ENCODE measurements around the gene UGDH.
"Not testable (repeated sequence)": the region's sequence is repeated elsewhere in the genome, so short reads cannot be mapped to it uniquely, and the experiment has no call there.

Gene UGDH

GRCh38 chr4:39542611-39543012 is 15.4 kb upstream of the UGDH start:
- Mint-ChIP-seq H3K4me3 (no peak overlapping the region), H3K36me3 (ENCODE audit: low read depth) (no peaks in the 10 kb centered on the region), H3K4me1 (ENCODE audit: low read depth) (no peaks in the 10 kb centered on the region), H3K27ac (no peak overlapping the region), H3K9me3 (no peaks in the 10 kb centered on the region), H3K27me3 (no peaks in the 10 kb centered on the region)

GRCh38 chr4:39541987-39542610 is 14.9 kb upstream of the UGDH start:
- Mint-ChIP-seq H3K27me3 (no peaks in the 10 kb centered on the region), H3K9me3 (no peaks in the 10 kb centered on the region), H3K36me3 (ENCODE audit: low read depth) (no peaks in the 10 kb centered on the region), H3K27ac (no peak overlapping the region), H3K4me1 (ENCODE audit: low read depth) (no peaks in the 10 kb centered on the region), H3K4me3 (no peak overlapping the region)

- H3K27me3 Mint-ChIP-seq, result no peaks in the 10 kb centered on the region
- no peaks in the 10 kb centered on the region for H3K9me3 Mint-ChIP-seq
- no peaks in the 10 kb centered on the region for H3K4me1 Mint-ChIP-seq (ENCODE audit: low read depth)
- H3K4me3 Mint-ChIP-seq, result no peak overlapping the region
- peaks cover 5% of the 10 kb centered on the region for H3K36me3 Mint-ChIP-seq (ENCODE audit: low read depth)
- H3K27ac Mint-ChIP-seq, result no peak overlapping the region
Measured at GRCh38 chr4:39539089-39539611, 11.9 kb upstream of the UGDH start.

- Mint-ChIP-seq H3K36me3 (ENCODE audit: low read depth) (peaks cover 36% of the 10 kb centered on the region), H3K27me3 (no peaks in the 10 kb centered on the region), H3K4me3 (no peak overlapping the region), H3K27ac (no peak overlapping the region), H3K9me3 (peaks cover 27% of the 10 kb centered on the region), H3K4me1 (ENCODE audit: low read depth) (peaks cover 4% of the 10 kb centered on the region)
Measured at GRCh38 chr4:39533541-39533940, 6.3 kb upstream of the UGDH start.

GRCh38 chr4:39532237-39532636 is 5.0 kb upstream of the UGDH start:
- H3K4me3 Mint-ChIP-seq; H3K27me3 Mint-ChIP-seq; H3K27ac Mint-ChIP-seq; H3K4me1 Mint-ChIP-seq (ENCODE audit: low read depth): not testable (repeated sequence)
- peaks cover 36% of the 10 kb centered on the region for H3K36me3 Mint-ChIP-seq (ENCODE audit: low read depth)
- H3K9me3 Mint-ChIP-seq, result peaks cover 27% of the 10 kb centered on the region

GRCh38 chr4:39530682-39531081 is 3.4 kb upstream of the UGDH start:
- Mint-ChIP-seq H3K27me3 (no peaks in the 10 kb centered on the region), H3K4me1 (ENCODE audit: low read depth) (peaks cover 19% of the 10 kb centered on the region), H3K4me3 (no peak overlapping the region), H3K27ac (no peak overlapping the region), H3K36me3 (ENCODE audit: low read depth) (peaks cover 36% of the 10 kb centered on the region), H3K9me3 (peaks cover 27% of the 10 kb centered on the region)

- H3K4me3 Mint-ChIP-seq, result no peak overlapping the region
- H3K4me1 Mint-ChIP-seq (ENCODE audit: low read depth), result peaks cover 21% of the 10 kb centered on the region
- no peaks in the 10 kb centered on the region for H3K27me3 Mint-ChIP-seq
- no peak overlapping the region for H3K27ac Mint-ChIP-seq
- peaks cover 27% of the 10 kb centered on the region for H3K9me3 Mint-ChIP-seq
- H3K36me3 Mint-ChIP-seq (ENCODE audit: low read depth), result peaks cover 35% of the 10 kb centered on the region
Measured at GRCh38 chr4:39529534-39529933, 2.3 kb upstream of the UGDH start.

GRCh38 chr4:39528061-39528465 is 824 bp upstream of the UGDH start:
- Mint-ChIP-seq H3K36me3 (ENCODE audit: low read depth) (peaks cover 31% of the 10 kb centered on the region), H3K27ac (peak overlapping the region; percentile 79), H3K27me3 (no peaks in the 10 kb centered on the region), H3K4me1 (ENCODE audit: low read depth) (peaks cover 21% of the 10 kb centered on the region), H3K4me3 (peak overlapping the region; percentile 97), H3K9me3 (peaks cover 27% of the 10 kb centered on the region)

- H3K27me3 Mint-ChIP-seq, result no peaks in the 10 kb centered on the region
Measured at GRCh38 chr4:39526765-39527295, 409 bp downstream of the UGDH start.

GRCh38 chr4:39525822-39526690 is 1.2 kb downstream of the UGDH start:
- H3K36me3 Mint-ChIP-seq (ENCODE audit: low read depth), result peaks cover 11% of the 10 kb centered on the region
- peak overlapping the region; percentile 88 for H3K27ac Mint-ChIP-seq
- peak overlapping the region; percentile 97 for H3K4me3 Mint-ChIP-seq
- peaks cover 21% of the 10 kb centered on the region for H3K4me1 Mint-ChIP-seq (ENCODE audit: low read depth)
- no peaks in the 10 kb centered on the region for H3K27me3 Mint-ChIP-seq
- peaks cover 11% of the 10 kb centered on the region for H3K9me3 Mint-ChIP-seq

More at GRCh38 chr4:39526765-39527295, 409 bp downstream of the UGDH start:
- Mint-ChIP-seq H3K4me1 (ENCODE audit: low read depth) (peaks cover 21% of the 10 kb centered on the region), H3K27ac (peak overlapping the region; percentile 96), H3K4me3 (peak overlapping the region; percentile 97), H3K36me3 (ENCODE audit: low read depth) (peaks cover 19% of the 10 kb centered on the region), H3K9me3 (peaks cover 17% of the 10 kb centered on the region)

GRCh38 chr4:39524161-39524957 is 2.9 kb downstream of the UGDH start:
- Mint-ChIP-seq H3K4me1 (ENCODE audit: low read depth) (peaks cover 19% of the 10 kb centered on the region), H3K27ac (no peak overlapping the region), H3K9me3 (no peaks in the 10 kb centered on the region), H3K36me3 (ENCODE audit: low read depth) (no peaks in the 10 kb centered on the region), H3K4me3 (no peak overlapping the region), H3K27me3 (no peaks in the 10 kb centered on the region)

- H3K27me3 Mint-ChIP-seq, result no peaks in the 10 kb centered on the region
- no peak overlapping the region for H3K4me3 Mint-ChIP-seq
- H3K4me1 Mint-ChIP-seq (ENCODE audit: low read depth), result peaks cover 12% of the 10 kb centered on the region
- H3K9me3 Mint-ChIP-seq, result no peaks in the 10 kb centered on the region
- H3K27ac Mint-ChIP-seq, result no peak overlapping the region
- no peaks in the 10 kb centered on the region for H3K36me3 Mint-ChIP-seq (ENCODE audit: low read depth)
Measured at GRCh38 chr4:39522068-39522467, 5.2 kb downstream of the UGDH start.

- no peak overlapping the region for H3K4me3 Mint-ChIP-seq
- peaks cover 3% of the 10 kb centered on the region for H3K36me3 Mint-ChIP-seq (ENCODE audit: low read depth)
- no peak overlapping the region for H3K27ac Mint-ChIP-seq
- peaks cover 9% of the 10 kb centered on the region for H3K4me1 Mint-ChIP-seq (ENCODE audit: low read depth)
- H3K27me3 Mint-ChIP-seq, result no peaks in the 10 kb centered on the region
- no peaks in the 10 kb centered on the region for H3K9me3 Mint-ChIP-seq
Measured at GRCh38 chr4:39521253-39521919, 5.9 kb downstream of the UGDH start.

- no peak overlapping the region for H3K4me3 Mint-ChIP-seq
- H3K9me3 Mint-ChIP-seq, result no peaks in the 10 kb centered on the region
- H3K27me3 Mint-ChIP-seq, result no peaks in the 10 kb centered on the region
- H3K36me3 Mint-ChIP-seq (ENCODE audit: low read depth), result peaks cover 6% of the 10 kb centered on the region
- no peak overlapping the region for H3K27ac Mint-ChIP-seq
- H3K4me1 Mint-ChIP-seq (ENCODE audit: low read depth), result no peaks in the 10 kb centered on the region
Measured at GRCh38 chr4:39518484-39518883, 8.8 kb downstream of the UGDH start.

All from stimulated activated naive CD8-positive, alpha-beta T cell treated with anti-CD3 and anti-CD28 coated beads, Interleukin-15, Interleukin-2, amounts not matched to agents 100 ng/mL and 50 ng/mL, for 24 hours (primary cell).